T1000 (cell line): ENCODE measurements around the gene PPP1R36.
"Not testable (repeated sequence)": the region's sequence is repeated elsewhere in the genome, so short reads cannot be mapped to it uniquely, and the experiment has no call there.

Experiments
- DNase-seq: peaks from one replicate; lab custom pipeline; 2025; ENCODE audit warnings: mixed read lengths; lab: John Stamatoyannopoulos, UW

Gene PPP1R36

DNA sequence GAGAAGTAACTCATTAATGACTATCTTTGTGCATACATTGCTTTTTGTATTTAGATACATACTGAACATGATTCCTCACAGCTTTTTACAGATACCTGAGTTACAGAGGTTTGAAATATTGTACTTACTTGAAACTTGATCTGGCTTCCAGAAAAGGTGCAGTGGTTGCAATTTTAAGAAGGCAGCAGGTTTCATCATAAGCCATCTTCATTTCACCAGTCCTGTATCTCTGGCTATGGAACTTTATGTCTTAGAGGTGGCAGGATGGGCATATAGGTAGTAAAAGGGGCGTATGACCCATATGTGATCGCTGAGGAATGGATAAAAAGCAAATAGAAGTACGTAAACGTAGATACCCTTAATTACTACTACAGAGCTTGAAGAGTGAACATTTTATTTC lies 31.5 kb upstream of the PPP1R36 start:
- DNase-seq, result no peak

GRCh38 chr14:64520699-64521098 lies 29.1 kb upstream of the PPP1R36 start:
- no peak for DNase-seq

- DNase-seq, result no peak
These were observed 27.0 kb upstream of the PPP1R36 start for GRCh38 chr14:64522591-64523355.

DNA sequence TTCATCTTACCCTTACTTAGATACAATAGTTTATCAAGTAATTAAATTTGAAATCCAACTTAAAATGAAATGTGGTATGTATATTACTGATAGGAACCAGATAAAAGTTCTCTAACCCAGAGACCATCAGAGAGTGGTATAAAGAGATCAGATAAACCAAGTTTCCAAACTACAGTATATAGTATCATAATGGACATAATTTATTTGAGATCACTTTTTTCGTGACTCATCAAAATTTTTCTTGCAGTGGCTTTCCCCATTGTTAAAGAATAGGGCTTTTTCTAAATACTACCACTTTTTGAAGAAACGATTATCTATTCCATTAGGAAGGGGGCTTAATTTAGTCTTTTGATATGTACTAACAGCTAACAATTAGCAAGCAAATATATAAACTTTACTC lies 24.4 kb upstream of the PPP1R36 start:
- no peak for DNase-seq

DNA sequence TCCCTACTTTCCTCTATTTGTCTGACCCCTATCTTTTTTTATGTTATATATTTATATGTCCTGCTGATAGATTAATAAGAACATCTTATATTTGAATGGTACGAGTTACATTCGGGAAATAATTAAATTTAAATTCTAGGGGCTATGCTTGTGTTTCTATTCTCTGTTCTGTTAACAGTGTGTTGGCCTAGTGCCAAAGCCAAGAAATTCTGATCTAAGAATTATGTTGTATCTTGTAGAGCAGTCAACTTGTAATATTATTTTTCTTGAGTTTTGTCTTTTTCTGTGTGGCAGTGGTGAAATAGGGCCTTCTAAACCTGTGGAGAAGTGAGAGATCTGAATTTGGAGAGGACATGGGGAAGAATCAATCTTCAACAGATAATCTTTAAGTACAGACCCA lies 18.2 kb upstream of the PPP1R36 start:
- no peak for DNase-seq

- no peak for DNase-seq
These were observed 13.1 kb upstream of the PPP1R36 start for GRCh38 chr14:64536488-64537245.

- DNase-seq, result peak; percentile 99
These were observed 9.3 kb upstream of the PPP1R36 start, which contains the start of gene HSPA2 for GRCh38 chr14:64540208-64541202. HSPA2 (plus strand) TSS chr14:64540741; CDS start chr14:64540850, 109 bp downstream.

GRCh38 chr14:64541261-64541971 lies 8.3 kb upstream of the PPP1R36 start:
- no peak for DNase-seq

DNA sequence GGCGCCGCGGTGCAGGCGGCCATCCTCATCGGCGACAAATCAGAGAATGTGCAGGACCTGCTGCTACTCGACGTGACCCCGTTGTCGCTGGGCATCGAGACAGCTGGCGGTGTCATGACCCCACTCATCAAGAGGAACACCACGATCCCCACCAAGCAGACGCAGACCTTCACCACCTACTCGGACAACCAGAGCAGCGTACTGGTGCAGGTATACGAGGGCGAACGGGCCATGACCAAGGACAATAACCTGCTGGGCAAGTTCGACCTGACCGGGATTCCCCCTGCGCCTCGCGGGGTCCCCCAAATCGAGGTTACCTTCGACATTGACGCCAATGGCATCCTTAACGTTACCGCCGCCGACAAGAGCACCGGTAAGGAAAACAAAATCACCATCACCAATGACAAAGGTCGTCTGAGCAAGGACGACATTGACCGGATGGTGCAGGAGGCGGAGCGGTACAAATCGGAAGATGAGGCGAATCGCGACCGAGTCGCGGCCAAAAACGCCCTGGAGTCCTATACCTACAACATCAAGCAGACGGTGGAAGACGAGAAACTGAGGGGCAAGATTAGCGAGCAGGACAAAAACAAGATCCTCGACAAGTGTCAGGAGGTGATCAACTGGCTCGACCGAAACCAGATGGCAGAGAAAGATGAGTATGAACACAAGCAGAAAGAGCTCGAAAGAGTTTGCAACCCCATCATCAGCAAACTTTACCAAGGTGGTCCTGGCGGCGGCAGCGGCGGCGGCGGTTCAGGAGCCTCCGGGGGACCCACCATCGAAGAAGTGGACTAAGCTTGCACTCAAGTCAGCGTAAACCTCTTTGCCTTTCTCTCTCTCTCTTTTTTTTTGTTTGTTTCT lies 7.6 kb upstream of the PPP1R36 start:
- DNase-seq, result no peak

GRCh38 chr14:64542836-64543201 lies 6.9 kb upstream of the PPP1R36 start:
- no peak for DNase-seq

DNA sequence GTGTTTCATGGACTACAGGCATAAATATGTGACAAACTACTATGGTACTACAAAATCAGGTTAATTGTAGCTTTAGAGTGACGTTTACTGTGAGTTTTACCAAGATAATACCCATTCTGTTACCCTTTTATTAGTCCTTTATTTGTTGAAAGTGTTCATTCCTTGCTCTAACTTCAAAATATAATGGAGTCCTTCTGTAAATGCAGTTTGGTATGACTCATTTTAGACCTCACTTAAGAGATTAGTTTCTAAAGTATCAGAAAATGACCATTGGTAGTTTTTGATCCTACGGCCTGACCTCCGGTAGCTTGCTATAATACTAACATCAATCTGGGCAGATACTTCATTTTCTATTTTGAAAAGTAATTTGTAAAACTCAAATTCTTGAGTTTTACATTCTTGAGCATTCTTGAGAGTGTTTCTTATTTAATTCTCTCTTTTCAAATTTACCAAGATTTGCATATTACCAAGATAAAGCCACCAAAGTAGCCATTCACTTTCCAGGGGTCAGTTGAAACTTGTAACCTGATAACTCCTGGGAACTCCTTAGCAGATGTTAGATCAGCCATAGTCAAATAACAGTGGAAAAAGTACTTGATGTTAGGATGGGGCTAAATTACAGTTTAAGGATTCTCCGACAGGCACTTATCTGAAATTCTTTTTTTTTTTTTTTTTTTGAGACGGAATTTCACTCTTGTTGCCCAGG lies 5.0 kb upstream of the PPP1R36 start:
- no peak for DNase-seq

GRCh38 chr14:64549016-64549415 lies 745 bp upstream of the PPP1R36 start:
- DNase-seq, result no peak

DNA sequence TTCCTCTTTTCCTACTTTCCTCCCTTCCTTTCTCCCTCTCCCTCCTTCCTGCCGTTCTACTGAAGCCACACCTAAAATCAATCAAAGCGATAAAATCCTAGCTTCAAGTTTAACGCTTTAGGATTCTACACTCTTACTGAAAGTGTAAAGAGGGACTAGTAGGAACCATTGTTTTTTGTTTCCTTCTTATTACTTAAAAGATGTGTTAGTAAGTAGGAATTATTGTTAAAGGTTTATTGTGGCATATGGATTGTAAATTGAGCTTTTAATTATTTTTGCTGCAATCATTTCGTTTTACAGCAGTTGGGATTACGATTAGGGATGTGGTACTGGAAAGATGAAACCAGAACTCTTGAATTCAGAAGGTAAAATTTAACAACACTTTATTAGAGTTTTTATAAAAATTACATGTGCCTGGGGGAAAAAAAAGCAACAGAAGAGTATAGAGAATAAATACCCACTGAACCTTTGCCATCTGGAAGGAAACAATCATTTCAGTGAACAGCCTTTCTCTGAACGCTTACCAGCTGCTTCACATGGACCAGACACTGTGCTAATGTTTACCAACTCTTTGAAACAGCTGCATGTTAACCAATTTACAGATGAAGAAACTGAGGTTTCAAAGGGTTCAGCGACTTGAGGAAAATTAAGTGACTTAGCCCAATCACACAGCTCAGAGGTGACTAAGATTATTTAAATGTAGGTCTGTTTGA lies 1.0 kb downstream of the PPP1R36 start:
- no peak for DNase-seq

- DNase-seq, result no peak
These were observed 4.8 kb downstream of the PPP1R36 start for GRCh38 chr14:64554556-64554955.

- no peak for DNase-seq
These were observed 6.8 kb downstream of the PPP1R36 start for GRCh38 chr14:64556526-64556925.

GRCh38 chr14:64558216-64558615 lies 8.5 kb downstream of the PPP1R36 start:
- not testable (repeated sequence) for DNase-seq

GRCh38 chr14:64561631-64562030 lies 11.9 kb downstream of the PPP1R36 start:
- no peak for DNase-seq

DNA sequence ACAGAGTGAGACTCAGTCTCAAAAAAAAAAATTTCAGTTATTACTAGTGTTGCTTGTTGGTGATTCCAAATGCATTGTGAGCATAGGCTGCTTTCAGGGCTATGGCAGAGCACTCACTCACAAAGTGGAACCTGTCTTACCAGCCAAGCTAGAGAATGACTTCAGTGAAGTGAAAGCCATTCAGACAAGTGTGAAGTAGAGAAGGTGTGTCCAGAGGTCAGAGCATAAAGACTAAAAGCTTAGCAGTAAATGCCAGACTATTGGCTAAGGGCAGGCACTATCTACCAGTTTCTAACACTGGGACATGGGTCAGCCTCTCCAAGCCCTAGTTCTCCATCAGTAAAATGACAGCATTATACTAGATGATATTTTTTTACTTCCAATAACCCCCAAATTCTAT lies 12.7 kb downstream of the PPP1R36 start:
- no peak for DNase-seq

DNA sequence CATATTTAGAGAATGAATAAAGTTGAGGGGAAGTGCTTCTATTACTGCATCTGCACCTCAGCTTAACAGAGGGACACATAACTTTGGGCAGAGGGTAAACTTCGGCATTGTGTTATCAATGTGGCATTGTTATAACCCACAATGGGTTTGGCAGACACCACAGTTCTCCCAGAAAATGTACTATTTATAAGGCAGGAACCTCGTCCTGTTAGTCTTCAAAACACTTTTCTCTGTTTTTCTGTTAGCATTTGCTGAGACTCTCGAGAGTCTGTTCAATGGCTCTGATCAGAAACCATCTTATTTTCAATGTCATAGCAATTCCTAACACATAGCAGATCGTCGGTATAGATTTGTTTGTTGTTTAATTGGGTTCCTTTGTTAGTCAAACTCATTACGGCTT lies 13.9 kb downstream of the PPP1R36 start:
- DNase-seq, result no peak
